ENCODE results near the gene LEF1.

DNA sequence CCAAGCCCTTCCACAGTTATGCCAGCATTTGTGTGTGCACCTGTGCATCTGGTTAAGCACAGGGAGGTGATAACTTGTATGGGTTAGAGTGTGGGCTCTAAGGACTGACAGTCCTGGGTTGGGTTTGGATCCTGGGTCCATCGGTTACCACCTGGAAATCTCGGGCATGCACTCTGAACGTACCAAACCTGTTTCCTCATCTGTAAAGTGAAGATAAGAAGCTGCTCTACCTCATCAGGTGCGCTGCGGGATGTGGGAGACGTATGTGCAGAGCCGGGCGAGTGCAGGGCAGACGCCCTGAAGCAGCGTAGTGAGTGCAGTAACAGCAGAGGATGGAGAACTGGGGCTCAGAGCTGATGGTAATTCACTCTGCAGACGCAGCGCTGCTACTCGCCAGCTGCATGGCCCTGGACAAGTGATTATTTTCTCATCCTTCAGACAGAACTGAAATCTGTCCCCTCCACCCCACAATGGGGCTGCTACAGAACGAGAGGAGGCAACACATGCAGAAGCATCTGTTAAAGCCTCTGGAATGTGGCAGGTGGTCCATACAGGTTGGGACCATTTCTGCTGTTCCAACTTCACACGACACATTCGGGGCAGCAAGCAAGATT is 114.6 kb downstream of the LEF1 start:
- TF ChIP-seq, protein P1, sequence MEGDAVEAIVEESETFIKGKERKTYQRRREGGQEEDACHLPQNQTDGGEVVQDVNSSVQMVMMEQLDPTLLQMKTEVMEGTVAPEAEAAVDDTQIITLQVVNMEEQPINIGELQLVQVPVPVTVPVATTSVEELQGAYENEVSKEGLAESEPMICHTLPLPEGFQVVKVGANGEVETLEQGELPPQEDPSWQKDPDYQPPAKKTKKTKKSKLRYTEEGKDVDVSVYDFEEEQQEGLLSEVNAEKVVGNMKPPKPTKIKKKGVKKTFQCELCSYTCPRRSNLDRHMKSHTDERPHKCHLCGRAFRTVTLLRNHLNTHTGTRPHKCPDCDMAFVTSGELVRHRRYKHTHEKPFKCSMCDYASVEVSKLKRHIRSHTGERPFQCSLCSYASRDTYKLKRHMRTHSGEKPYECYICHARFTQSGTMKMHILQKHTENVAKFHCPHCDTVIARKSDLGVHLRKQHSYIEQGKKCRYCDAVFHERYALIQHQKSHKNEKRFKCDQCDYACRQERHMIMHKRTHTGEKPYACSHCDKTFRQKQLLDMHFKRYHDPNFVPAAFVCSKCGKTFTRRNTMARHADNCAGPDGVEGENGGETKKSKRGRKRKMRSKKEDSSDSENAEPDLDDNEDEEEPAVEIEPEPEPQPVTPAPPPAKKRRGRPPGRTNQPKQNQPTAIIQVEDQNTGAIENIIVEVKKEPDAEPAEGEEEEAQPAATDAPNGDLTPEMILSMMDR (optimal IDR thresholded peaks at IDR 0.05 in 1 of 3, IDR thresholded peaks at IDR 0.05 in 1 of 3, conservative IDR thresholded peaks at IDR 0.05 in 1 of 3; ENCODE audit: extremely low read depth in 1 of 3, insufficient read depth in 2 of 3, low read length in 3 of 3): no peak
- TF ChIP-seq EZH2 (IDR thresholded peaks at IDR 0.05; ENCODE audit: low read length): no peak
